AG09309 (cell line): Measurements from ENCODE around the gene MCUR1.
A peak's percentile ranks its signal among the peaks of the same experiment; 100 is the strongest.

Experiments used
- DNase-seq: peaks from one replicate; pipeline ENCODE4 v3.0.0-alpha.2; 2010; ENCODE audit warnings: low read depth
- H3K4me3 ChIP-seq: 2 replicates; pipeline ENCODE4 v1.5.1; 2011; ENCODE audit warnings: mild to moderate bottlenecking, low read depth, low read length, moderate library complexity; ENCODE audit not compliant: control insufficient read depth
- CTCF ChIP-seq: IDR thresholded peaks from 2 replicates; pipeline ENCODE4 v1.5.1; 2011; ENCODE audit warnings: mild to moderate bottlenecking, low read depth, low read length, inconsistent platforms; ENCODE audit not compliant: insufficient read depth, control insufficient read depth; ENCODE audit errors: missing control alignments

Gene MCUR1

GRCh38 chr6:13766201-13766634 lies 48.1 kb downstream of the MCUR1 start:
- TF ChIP-seq CTCF, result no peak
- DNase-seq, result peak; percentile 28
- H3K4me3 ChIP-seq, result no peak overlapping the region

GRCh38 chr6:13765570-13765969 lies 48.8 kb downstream of the MCUR1 start:
- no peak for TF ChIP-seq CTCF
- no peak overlapping the region for H3K4me3 ChIP-seq
- DNase-seq, result no peak

DNA sequence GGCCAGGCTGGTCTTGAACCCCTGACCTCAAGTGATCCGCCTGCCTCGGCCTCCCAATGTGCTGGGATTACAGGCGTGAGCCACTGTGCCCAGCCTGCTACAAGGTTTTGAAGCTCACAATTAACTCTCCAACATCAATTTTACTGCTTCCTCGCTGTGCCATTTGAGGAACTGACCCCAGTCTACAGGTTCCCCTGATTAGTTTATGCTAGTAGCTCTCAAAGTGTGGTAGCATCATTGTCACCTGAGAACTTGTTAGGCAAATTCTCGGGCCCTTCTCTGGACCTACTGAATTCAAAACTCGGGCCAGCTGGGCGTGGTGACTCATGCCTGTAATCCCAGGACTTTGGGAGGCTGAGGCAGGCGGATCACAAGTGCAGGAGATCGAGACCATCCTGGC lies 49.4 kb downstream of the MCUR1 start:
- no peak overlapping the region for H3K4me3 ChIP-seq
- no peak for TF ChIP-seq CTCF
- DNase-seq, result no peak

DNA sequence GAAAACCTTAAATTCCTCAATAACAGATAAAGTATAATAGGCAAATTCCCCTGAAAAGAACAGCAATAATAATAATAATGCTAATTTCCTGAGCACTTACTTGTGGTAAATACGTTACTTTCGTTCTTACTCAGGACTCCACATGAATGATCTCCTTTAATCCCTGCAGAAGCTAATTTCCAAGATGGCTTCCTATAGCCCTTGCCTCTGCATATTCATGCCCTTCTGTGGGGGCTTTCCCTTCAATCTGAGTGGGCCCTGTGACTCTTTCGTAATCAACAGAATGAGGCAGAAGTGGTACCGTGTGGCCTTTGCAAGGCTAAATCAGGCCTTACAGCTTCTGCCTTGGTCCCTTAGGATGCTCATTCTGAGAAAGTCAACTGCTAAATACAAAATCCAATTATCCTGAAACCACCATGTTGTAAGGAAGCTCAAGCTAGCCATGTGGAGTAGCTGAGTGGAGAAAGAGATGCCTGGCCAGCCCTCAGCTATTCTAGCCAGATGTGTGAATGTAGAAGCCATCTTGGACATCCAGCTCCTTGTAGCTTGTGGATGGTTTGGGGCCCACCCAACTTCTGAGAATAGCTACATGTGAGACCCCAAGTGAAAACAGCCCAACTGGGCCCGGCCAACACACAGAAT lies 50.5 kb downstream of the MCUR1 start:
- TF ChIP-seq CTCF, result no peak
- no peak overlapping the region for H3K4me3 ChIP-seq
- DNase-seq, result no peak

GRCh38 chr6:13762611-13763441 lies 51.5 kb downstream of the MCUR1 start:
- TF ChIP-seq CTCF, result no peak
- peak overlapping the region; percentile 8; the same call in 1 of the 2 replicates for H3K4me3 ChIP-seq
- peak; percentile 97 for DNase-seq

DNA sequence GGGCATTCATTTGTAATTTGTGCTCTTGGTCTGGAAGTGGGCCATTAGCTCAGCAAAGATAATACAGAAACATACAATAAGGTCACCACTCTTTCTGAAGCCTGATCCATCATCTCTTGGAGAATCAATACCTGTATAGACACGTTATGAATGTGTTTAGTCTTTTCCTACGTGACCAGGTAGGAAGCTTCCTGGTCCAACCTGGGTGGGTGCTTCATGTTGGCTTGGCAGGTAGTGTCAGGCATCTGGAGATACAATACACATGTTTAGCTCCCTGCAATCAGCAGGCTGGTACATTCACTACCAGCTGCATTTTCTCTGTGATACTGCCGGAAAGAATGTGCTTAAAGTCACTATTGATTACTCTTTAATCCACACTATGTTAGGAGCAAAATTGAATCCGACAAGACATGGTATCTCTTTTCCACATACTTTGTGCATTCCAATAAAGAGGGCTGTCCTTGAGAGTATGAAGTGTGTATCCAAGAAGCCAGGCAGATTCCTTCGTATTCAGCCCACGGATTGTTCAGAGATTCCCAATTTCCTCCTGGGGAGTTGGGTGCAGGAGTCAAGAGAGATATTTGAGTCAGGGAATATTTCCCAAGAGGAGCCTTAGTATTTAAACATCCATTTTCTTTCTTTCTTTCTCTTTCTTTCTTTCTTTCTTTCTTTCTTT lies 52.9 kb downstream of the MCUR1 start:
- no peak for TF ChIP-seq CTCF
- DNase-seq, result peak; percentile 34
- H3K4me3 ChIP-seq, result no peak overlapping the region
